GM12878 (cell line): ENCODE measurements around the gene GCDH. TPM values are rescaled to one million over a fixed set of nuclear protein-coding genes. Genes with fewer than 3 reads are reported as not detected.

ENCODE experiments used
- ATAC-seq: fragments of 200-7000 bp; cut with Tn5 transposase; 3 replicates; pipeline ENCODE4 v1.9.1; 2020; ENCODE audit warnings: mild to moderate bottlenecking, moderate library complexity
- BruUV-seq: library from RNA; stranded (reverse); fragments of 400-500 nt; replicated peaks from 2 replicates; lab custom pipeline; 2021; lab: Mats Ljungman, UMichigan
- CTCF ChIA-PET: fragments of 300-600 bp; sonication (Branson Sonifier 250); formaldehyde crosslinking; extraction: SDS; loops from one replicate; lab custom pipeline; 2021; ENCODE audit warnings: inconsistent platforms; lab: Yijun Ruan, JAX
- POLR2A ChIA-PET: fragments of 350-600 bp; formaldehyde crosslinking; extraction: SDS; loops from one replicate; lab custom pipeline; 2021; ENCODE audit warnings: inconsistent platforms; lab: Charles Lee
- RAD21 ChIA-PET: fragments of 300-600 bp; sonication (Branson Sonifier 250); formaldehyde crosslinking; loops from one replicate; lab custom pipeline; 2023; ENCODE audit warnings: antibody characterized with exemption; ENCODE audit not compliant: unreplicated experiment; lab: Charles Lee
- SMC1A ChIA-PET: fragments of 300-600 bp; sonication (Branson Sonifier 250); formaldehyde crosslinking; loops from one replicate; lab custom pipeline; 2023; ENCODE audit not compliant: unreplicated experiment, uncharacterized antibody; lab: Charles Lee
- DNase-seq: peaks from one replicate; pipeline ENCODE4 v3.0.0-alpha.2; 2011; ENCODE audit warnings: low read depth, low spot score
- FAIRE-seq: peaks from 3 replicates; lab custom pipeline; 2011; peaks lifted over from hg19 to GRCh38; lab: Jason Lieb, UNC
- H2AFZ ChIP-seq: 2 replicates; pipeline ENCODE4 v1.6.0; 2011; ENCODE audit warnings: low read depth, low read length, control low read depth; ENCODE audit not compliant: control insufficient read depth
- H3K27ac ChIP-seq: 2 replicates; pipeline ENCODE4 v1.5.1; 2011; ENCODE audit warnings: control low read depth; ENCODE audit not compliant: control insufficient read depth, insufficient read depth
- H3K27me3 ChIP-seq, 2 experiments: replicated peaks in 1 of 2; 2 replicates each; pipeline versions ENCODE4 v1.6.0 to v1.6.1; 2011; ENCODE audit warnings: low read length in 1 of 2; ENCODE audit not compliant: control insufficient read depth in 2 of 2, insufficient read depth in 2 of 2
- H3K36me3 ChIP-seq, 2 experiments: 2 replicates each; pipeline ENCODE4 v1.5.1; 2011; ENCODE audit warnings: low read length in 1 of 2; ENCODE audit not compliant: control insufficient read depth in 2 of 2, insufficient read depth in 2 of 2
- H3K4me1 ChIP-seq: 2 replicates; pipeline ENCODE4 v1.6.1; 2011; ENCODE audit warnings: mild to moderate bottlenecking, low read length, moderate library complexity, mixed read lengths; ENCODE audit not compliant: control insufficient read depth, insufficient read depth
- H3K4me2 ChIP-seq: 2 replicates; pipeline ENCODE4 v1.6.0; 2011; ENCODE audit warnings: control low read depth; ENCODE audit not compliant: control insufficient read depth, insufficient read depth
- H3K4me3 ChIP-seq: fragments of 200-600 bp; sonication (generic); 2 replicates; pipeline ENCODE4 v1.5.1; 2016
- H3K79me2 ChIP-seq: 2 replicates; pipeline ENCODE4 v1.6.0; 2011; ENCODE audit warnings: low read length; ENCODE audit not compliant: control insufficient read depth, insufficient read depth
- H3K9ac ChIP-seq: 2 replicates; pipeline ENCODE4 v1.8.0; 2011; ENCODE audit warnings: low read length, control low read depth, mixed read lengths; ENCODE audit not compliant: control insufficient read depth, insufficient read depth
- H3K9me3 ChIP-seq: replicated peaks from 3 replicates; pipeline ENCODE4 v1.5.1; 2011; ENCODE audit warnings: mild to moderate bottlenecking, low read length; ENCODE audit not compliant: control insufficient read depth, insufficient read depth
- H4K20me1 ChIP-seq: 2 replicates; pipeline ENCODE4 v1.6.0; 2011; ENCODE audit not compliant: control insufficient read depth, insufficient read depth
- ATF7 ChIP-seq: fragments of 450-650 bp; IDR thresholded peaks from 2 replicates; pipeline ENCODE4 v1.6.1; 2016; ENCODE audit warnings: low read depth, mild to moderate bottlenecking
- CBFB ChIP-seq: IDR thresholded peaks from 2 replicates; pipeline ENCODE4 v1.6.1; 2016; ENCODE audit warnings: antibody characterized with exemption, low read depth
- CREM ChIP-seq: IDR thresholded peaks from 2 replicates; pipeline ENCODE4 v1.6.1; 2014; ENCODE audit warnings: antibody characterized with exemption, low read depth
- FOXM1 ChIP-seq: IDR thresholded peaks from 2 replicates; pipeline ENCODE4 v1.6.1; 2012; ENCODE audit warnings: low read depth, mild to moderate bottlenecking, inconsistent platforms, low read length, moderate library complexity
- GABPA ChIP-seq: IDR thresholded peaks from 2 replicates; pipeline ENCODE4 v1.6.1; 2014; ENCODE audit warnings: antibody characterized with exemption, low read depth, mild to moderate bottlenecking, inconsistent platforms
- IKZF1 ChIP-seq: fragments of 450-650 bp; conservative IDR thresholded peaks from 2 replicates; pipeline ENCODE4 v1.6.1; 2017; ENCODE audit warnings: antibody characterized with exemption, mild to moderate bottlenecking
- MAX ChIP-seq: IDR thresholded peaks from 2 replicates; pipeline ENCODE4 v1.6.1; 2012; ENCODE audit warnings: low read depth, low read length, improper control_type of control experiment
- MXI1 ChIP-seq: fragments of 150-350 bp; IDR thresholded peaks from 2 replicates; pipeline ENCODE4 v1.6.1; 2011; ENCODE audit warnings: low read depth, mild to moderate bottlenecking, inconsistent platforms, low read length, improper control_type of control experiment
- NFXL1 ChIP-seq: fragments of 450-650 bp; IDR thresholded peaks from 2 replicates; pipeline ENCODE4 v1.6.1; 2017; ENCODE audit warnings: antibody characterized with exemption, mild to moderate bottlenecking, borderline replicate concordance
- POLR2AphosphoS2 ChIP-seq: IDR thresholded peaks from 2 replicates; pipeline ENCODE4 v1.6.1; 2011; ENCODE audit warnings: low read depth, mild to moderate bottlenecking, low read length, improper control_type of control experiment, moderate library complexity
- POLR2AphosphoS5 ChIP-seq: IDR thresholded peaks from 2 replicates; pipeline ENCODE4 v1.6.1; 2011; ENCODE audit warnings: mild to moderate bottlenecking, low read length, inconsistent platforms
- RFX5 ChIP-seq: IDR thresholded peaks from 2 replicates; pipeline ENCODE4 v1.6.1; 2011; ENCODE audit warnings: low read depth, low read length, improper control_type of control experiment
- RUNX3 ChIP-seq: IDR thresholded peaks from 2 replicates; pipeline ENCODE4 v1.6.1; 2012; ENCODE audit warnings: low read length, inconsistent platforms
- SIN3A ChIP-seq: IDR thresholded peaks from 2 replicates; pipeline ENCODE4 v1.6.1; 2012; ENCODE audit warnings: low read depth, low read length, improper control_type of control experiment
- SIX5 ChIP-seq: IDR thresholded peaks from 2 replicates; pipeline ENCODE4 v1.6.1; 2011; ENCODE audit warnings: mild to moderate bottlenecking, low read depth, low read length, moderate library complexity; ENCODE audit not compliant: severe bottlenecking
- SMAD5 ChIP-seq: IDR thresholded peaks from 2 replicates; pipeline ENCODE4 v1.6.1; 2016; ENCODE audit warnings: antibody characterized with exemption, low read depth
- SMC3 ChIP-seq: IDR thresholded peaks from 2 replicates; pipeline ENCODE4 v1.6.1; 2011; ENCODE audit warnings: low read length, improper control_type of control experiment, borderline replicate concordance
- TBL1XR1 ChIP-seq: IDR thresholded peaks from 2 replicates; pipeline ENCODE4 v1.6.1; 2012; ENCODE audit warnings: low read depth, low read length, improper control_type of control experiment
- ZNF217 ChIP-seq: fragments of 450-650 bp; IDR thresholded peaks from 2 replicates; pipeline ENCODE4 v1.6.1; 2017; ENCODE audit warnings: antibody characterized with exemption, mild to moderate bottlenecking
- ZNF592 ChIP-seq: fragments of 450-650 bp; IDR thresholded peaks from 2 replicates; pipeline ENCODE4 v1.6.1; 2017; ENCODE audit warnings: mild to moderate bottlenecking, moderate library complexity
- WGBS: methylation state at CpG from one replicate; pipeline ENCODE4 v1.1.6; 2016; ENCODE audit warnings: low lambda C conversion rate; ENCODE audit not compliant: insufficient replicate concordance, insufficient coverage; ENCODE audit errors: missing lambda C conversion rate; 5-methylcytosine and 5-hydroxymethylcytosine counted together
- in situ Hi-C: fragments of 300-500 bp; cut with MboI; formaldehyde crosslinking; loops from 9 replicates; pipeline ENCODE4 v1.14.3; 2018; ENCODE audit warnings: mixed read lengths
- intact Hi-C: fragments of 100-400 bp; cut with micrococcal nuclease; formaldehyde crosslinking; loops from one replicate; pipeline ENCODE4 v1.14.2; 2022; ENCODE audit not compliant: unreplicated experiment
- polyA plus RNA-seq, 11 experiments: library from polyadenylated mRNA; depleted of rRNA in 4 of 11; unstranded in 6 of 11; stranded (reverse) in 5 of 11; fragments of >200 nt; fragmentation: Nextera tagmentation in 4 of 11; fragmentation: Illumina TruSeq in 1 of 11; extraction: Ambion mirVana in 4 of 11; extraction: Trizol in 1 of 11; gene quantifications; 1 replicate in 1 of 11; 2 replicates in 10 of 11; pipeline versions ENCODE4 v1.2.1 to v1.2.3, GENCODE V29; 2011 to 2016; ENCODE audit warnings: inconsistent platforms in 2 of 11, missing spikeins in 2 of 11, low read depth in 1 of 11
- total RNA-seq, 4 experiments: library from RNA; depleted of rRNA in 3 of 4; stranded (reverse); fragments of >200 nt in 3 of 4; fragmentation: Illumina TruSeq in 1 of 4; extraction: Trizol in 1 of 4; gene quantifications; 2 replicates each; pipeline versions ENCODE4 v1.2.1 to v1.2.3, GENCODE V29; 2013 to 2021

Gene GCDH
- total and polyA plus RNA-seq, 10 of the 15 experiments (the other 5 are each of a cell fraction or from before 2014, with no cell fraction given), result 4.2 to 69.4 (median 39.7) TPM

- Histone ChIP-seq H3K4me1 (peaks cover 17% of the 10 kb centered on the region), H3K79me2 (peaks cover 33% of the 10 kb centered on the region), H3K4me3 (peak within 1 kb of the TSS; percentile 91), H3K9me3 (no peaks in the 10 kb centered on the region), H3K4me2 (peak within 1 kb of the TSS; percentile 67), H3K36me3 (peaks cover 7 to 14% of the 10 kb centered on the region in 2 experiments; a peak in 3 of 4 replicates), H3K27me3 (no peaks in the 10 kb centered on the region), H4K20me1 (no peaks in the 10 kb centered on the region), H3K9ac (peak within 1 kb of the TSS; percentile 95), H2AFZ (peak within 1 kb of the TSS; percentile 84), H3K27ac (peak within 1 kb of the TSS; percentile 82)
- ChIA-PET CTCF (interaction anchor here (0.5 to 2.4 kb wide), 6 partner anchors 32 to 1571 kb away, joined by 3 to 18 read pairs (median 6); partner anchors contain the start of genes DNASE2 and GCDH), POLR2A (interaction anchor here (0.5 to 2.7 kb wide), 13 partner anchors 9 to 204 kb away, joined by 3 to 9 read pairs (median 4); partner anchors contain the start of genes DNASE2, GCDH, SYCE2 and TRIR), SMC1A (interaction anchor here (0.6 to 3.2 kb wide), 8 partner anchors 8 to 96 kb away, joined by 3 to 14 read pairs (median 7); partner anchors contain the start of genes GCDH and SYCE2), RAD21 (interaction anchor here (0.6 to 2.4 kb wide), 5 partner anchors 32 to 173 kb away, joined by 3 to 11 read pairs (median 5); no protein-coding TSS in a partner anchor)
- intact Hi-C loops (no loop called here), in situ Hi-C loops (no loop called here)
- TSS peak; percentile 75 for BruUV-seq
- DNase-seq (peak; percentile 80), FAIRE-seq (peak; percentile 84), ATAC-seq (peak; percentile 80)
- WGBS, result under 1% methylated on average over 50 of the region's 51 CpGs
- peak; percentile 71 for TF ChIP-seq CREM
- peak; percentile 80 for TF ChIP-seq MAX
- TF ChIP-seq NFXL1, result no peak
- TF ChIP-seq SMC3, result 0 out of 2 replicates have a peak, but pooled peaks have one; percentile 13
- peak; percentile 80; the same call in 1 of the 2 replicates for TF ChIP-seq SMAD5
- TF ChIP-seq RUNX3, result peak; percentile 46; the same call in 1 of the 2 replicates
- peak; percentile 100 for TF ChIP-seq ZNF592
- peak; percentile 93 for TF ChIP-seq MXI1
- peak; percentile 94 for TF ChIP-seq POLR2AphosphoS5
- TF ChIP-seq FOXM1, result no peak
- TF ChIP-seq RFX5, result no peak; the same call in 1 of the 2 replicates
- 0 out of 2 replicates have a peak, but pooled peaks have one; percentile 46 for TF ChIP-seq ATF7
- TF ChIP-seq TBL1XR1, result peak; percentile 84
- TF ChIP-seq IKZF1, result peak; percentile 82
- no peak for TF ChIP-seq ZNF217
- TF ChIP-seq POLR2AphosphoS2, result peak; percentile 83
- peak; percentile 97 for TF ChIP-seq GABPA
- TF ChIP-seq CBFB, result peak; percentile 14; the same call in 1 of the 2 replicates
- peak; percentile 85 for TF ChIP-seq SIN3A
- TF ChIP-seq SIX5, result peak; percentile 89
These were observed 42.5 kb downstream of the GCDH start, which contains the start of gene FARSA for GRCh38 chr19:12933287-12934072. Gene FARSA, minus strand, starts transcription at chr19:12933711. Its CDS starts 15 bp downstream, at chr19:12933696.
